Right lung (tissue), 5 donors: ENCODE measurements around the gene LMF2. TPM values are rescaled to one million over a fixed set of nuclear protein-coding genes. Genes with fewer than 3 reads are reported as not detected.
A peak's percentile ranks its signal among the peaks of the same experiment; 100 is the strongest.

ENCODE experiments used
- DNase-seq, 2 donors: peaks; one replicate each; pipeline ENCODE4 v3.0.0-alpha.2; 2013
- polyA plus RNA-seq, 5 donors: library from polyadenylated mRNA; unstranded; fragments of 120-200 nt; gene quantifications; one replicate each; pipeline versions ENCODE4 v1.2.1 to v1.2.3, GENCODE V29; 2013; ENCODE audit warnings: inconsistent platforms in 1 of 5, low replicate concordance in 1 of 5; ENCODE audit not compliant: insufficient read length in 5 of 5, insufficient read depth in 1 of 5

The LMF2 gene
- polyA plus RNA-seq, 5 donors = 26.9 to 75.0 (median 45.1) TPM

GRCh38 chr22:50483977-50484853 lies 23.3 kb downstream of the LMF2 start:
- DNase-seq = no peak

GRCh38 chr22:50483556-50483955 lies 23.9 kb downstream of the LMF2 start:
- DNase-seq = no peak

GRCh38 chr22:50483106-50483505 lies 24.4 kb downstream of the LMF2 start:
- no peak for DNase-seq

- DNase-seq = no peak
Observed at GRCh38 chr22:50482107-50483074, 25.1 kb downstream of the LMF2 start.

GRCh38 chr22:50481440-50482106 lies 25.9 kb downstream of the LMF2 start, which contains the start of gene ADM2:
Gene ADM2 (plus strand): TSS chr22:50481543. CDS start chr22:50481848, 305 bp downstream.
- peak in 1 of 2 donors; percentile 25 for DNase-seq

GRCh38 chr22:50481045-50481439 lies 26.5 kb downstream of the LMF2 start:
- no peak for DNase-seq

GRCh38 chr22:50479721-50480120 lies 27.8 kb downstream of the LMF2 start:
- no peak for DNase-seq

GRCh38 chr22:50477923-50478322 lies 29.6 kb downstream of the LMF2 start:
- DNase-seq = no peak

- no peak for DNase-seq
Observed at GRCh38 chr22:50476868-50477267, 30.6 kb downstream of the LMF2 start.

- DNase-seq = no peak
Observed at GRCh38 chr22:50475652-50476002, 31.9 kb downstream of the LMF2 start.

- peak; percentile 91 to 93 for DNase-seq
Observed at GRCh38 chr22:50474710-50475651, 32.5 kb downstream of the LMF2 start, which contains the start of gene SBF1. Gene SBF1 (minus strand): TSS chr22:50475035. CDS start chr22:50474840, 195 bp downstream.

- no peak for DNase-seq
Observed at GRCh38 chr22:50473855-50474671, 33.4 kb downstream of the LMF2 start.

- no peak for DNase-seq
Observed at GRCh38 chr22:50473088-50473487, 34.4 kb downstream of the LMF2 start.

- no peak for DNase-seq
Observed at GRCh38 chr22:50471962-50472361, 35.5 kb downstream of the LMF2 start.

- no peak for DNase-seq
Observed at GRCh38 chr22:50471197-50471847, 36.2 kb downstream of the LMF2 start.

- no peak for DNase-seq
Observed at GRCh38 chr22:50470491-50470890, 37.0 kb downstream of the LMF2 start.

- DNase-seq = no peak
Observed at GRCh38 chr22:50469377-50470305, 37.9 kb downstream of the LMF2 start.

- DNase-seq = no peak
Observed at GRCh38 chr22:50468626-50469025, 38.9 kb downstream of the LMF2 start.
